ENCODE data around the gene LRRC4B. TPM values are rescaled to one million over a fixed set of nuclear protein-coding genes. Genes with fewer than 3 reads are reported as not detected.

LRRC4B gene
- total and polyA plus RNA-seq, 2 of the 13 experiments (the other 11 are each of a cell fraction or from before 2014, with no cell fraction given): not detected

DNA sequence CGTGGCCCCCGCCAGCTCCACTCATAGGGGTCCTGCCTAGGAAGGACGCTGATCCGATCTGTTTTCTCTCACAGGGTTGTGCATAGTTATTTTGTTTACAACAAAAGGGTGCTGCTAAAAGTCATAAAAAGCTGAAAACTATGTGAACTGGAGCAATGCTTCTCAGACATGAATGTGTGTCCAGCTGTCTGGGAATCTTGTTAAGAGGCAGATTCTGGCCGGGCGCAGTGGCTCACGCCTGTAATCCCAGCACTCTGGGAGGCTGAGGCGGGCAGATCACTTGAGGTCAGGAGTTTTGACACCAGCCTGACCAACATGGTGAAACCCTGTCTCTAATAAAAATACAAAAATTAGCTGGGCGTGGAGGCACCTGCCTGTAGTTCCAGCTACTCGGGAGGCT, 8.6 kb downstream of the LRRC4B start:
- 39% methylated on average over 10 of the region's 10 CpGs for WGBS (ENCODE audit: low lambda C conversion rate)
- ATAC-seq: no peak

DNA sequence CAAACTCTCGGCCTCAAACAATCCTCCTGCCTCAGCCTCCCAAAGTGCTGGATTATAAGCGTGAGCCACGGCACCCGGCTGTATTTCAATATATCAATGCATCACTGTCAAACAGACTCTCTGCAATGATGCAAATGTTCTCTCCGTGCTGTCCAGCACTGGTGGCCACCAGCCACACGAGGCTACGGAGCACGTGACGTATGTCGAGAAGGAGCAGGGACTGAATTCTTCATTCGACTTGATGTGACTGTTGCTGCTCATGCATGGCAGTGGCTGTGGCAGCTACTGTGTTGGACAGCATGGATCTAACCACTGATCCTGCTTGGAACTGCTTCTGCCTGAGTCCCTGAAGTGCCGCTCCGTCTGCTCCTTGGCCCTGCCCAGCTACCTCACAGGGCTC, 9.8 kb downstream of the LRRC4B start:
- H2AFZ ChIP-seq (ENCODE audit: low read length): no peak overlapping the region
- no peaks in the 10 kb centered on the region for H3K79me2 ChIP-seq (ENCODE audit: insufficient read depth, low read length)
- H3K4me1 ChIP-seq (ENCODE audit: insufficient read depth, low read length): peaks cover 13% of the 10 kb centered on the region
- intact Hi-C loops (cut with micrococcal nuclease; ENCODE audit: unreplicated experiment) (no loop called here), in situ Hi-C loops (cut with HindIII; ENCODE audit: extremely low pct_ligation_motif_present, low pct_unique_long_range_greater_than_20kb) (no loop called here)
- H3K4me2 ChIP-seq (ENCODE audit: low read depth, low read length): no peak overlapping the region
- ATAC-seq (no peak), FAIRE-seq (no peak), DNase-seq (ENCODE audit: low spot score) (no peak)
- ChIA-PET POLR2A (no interaction called here), CTCF (ENCODE audit: low intra/inter-chr PET ratio, low total read pairs) (interaction anchor here (1.4 kb wide), 1 partner anchor 21 kb away, joined by 4 read pairs; no protein-coding TSS in a partner anchor)
- no peak overlapping the region for H3K9ac ChIP-seq (ENCODE audit: insufficient read depth, low read depth, low read length)
- H3K36me3 ChIP-seq (replicated peaks in 1 of 2; ENCODE audit: control insufficient read depth in 1 of 2, insufficient read depth in 2 of 2, low read length in 2 of 2): no peaks in the 10 kb centered on the region
- H3K4me3 ChIP-seq (replicated peaks in 1 of 3; ENCODE audit: insufficient read depth in 1 of 3, low read depth in 2 of 3, low read length in 3 of 3): no peak overlapping the region
- H3K9me3 ChIP-seq (ENCODE audit: low read length): no peaks in the 10 kb centered on the region
- H4K20me1 ChIP-seq (ENCODE audit: insufficient read depth, low read length): no peaks in the 10 kb centered on the region
- H3K27ac ChIP-seq (ENCODE audit: extremely low read length, insufficient read depth, low read length): no peak overlapping the region
- 81% methylated on average over 9 of the region's 13 CpGs for WGBS (ENCODE audit: low lambda C conversion rate)
- peaks cover 3 to 22% of the 10 kb centered on the region in 2 experiments; a peak in 4 of 5 replicates for H3K27me3 ChIP-seq (ENCODE audit: control insufficient read depth in 1 of 2, insufficient read depth in 2 of 2, low read length in 2 of 2)
- BruUV-seq (replicated peaks): no TSS peak
- TF ChIP-seq, protein P1, sequence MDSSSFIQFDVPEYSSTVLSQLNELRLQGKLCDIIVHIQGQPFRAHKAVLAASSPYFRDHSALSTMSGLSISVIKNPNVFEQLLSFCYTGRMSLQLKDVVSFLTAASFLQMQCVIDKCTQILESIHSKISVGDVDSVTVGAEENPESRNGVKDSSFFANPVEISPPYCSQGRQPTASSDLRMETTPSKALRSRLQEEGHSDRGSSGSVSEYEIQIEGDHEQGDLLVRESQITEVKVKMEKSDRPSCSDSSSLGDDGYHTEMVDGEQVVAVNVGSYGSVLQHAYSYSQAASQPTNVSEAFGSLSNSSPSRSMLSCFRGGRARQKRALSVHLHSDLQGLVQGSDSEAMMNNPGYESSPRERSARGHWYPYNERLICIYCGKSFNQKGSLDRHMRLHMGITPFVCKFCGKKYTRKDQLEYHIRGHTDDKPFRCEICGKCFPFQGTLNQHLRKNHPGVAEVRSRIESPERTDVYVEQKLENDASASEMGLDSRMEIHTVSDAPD (CRISPR knock-in tag; IDR thresholded peaks at IDR 0.05): no peak
- TF ChIP-seq, protein P2, sequence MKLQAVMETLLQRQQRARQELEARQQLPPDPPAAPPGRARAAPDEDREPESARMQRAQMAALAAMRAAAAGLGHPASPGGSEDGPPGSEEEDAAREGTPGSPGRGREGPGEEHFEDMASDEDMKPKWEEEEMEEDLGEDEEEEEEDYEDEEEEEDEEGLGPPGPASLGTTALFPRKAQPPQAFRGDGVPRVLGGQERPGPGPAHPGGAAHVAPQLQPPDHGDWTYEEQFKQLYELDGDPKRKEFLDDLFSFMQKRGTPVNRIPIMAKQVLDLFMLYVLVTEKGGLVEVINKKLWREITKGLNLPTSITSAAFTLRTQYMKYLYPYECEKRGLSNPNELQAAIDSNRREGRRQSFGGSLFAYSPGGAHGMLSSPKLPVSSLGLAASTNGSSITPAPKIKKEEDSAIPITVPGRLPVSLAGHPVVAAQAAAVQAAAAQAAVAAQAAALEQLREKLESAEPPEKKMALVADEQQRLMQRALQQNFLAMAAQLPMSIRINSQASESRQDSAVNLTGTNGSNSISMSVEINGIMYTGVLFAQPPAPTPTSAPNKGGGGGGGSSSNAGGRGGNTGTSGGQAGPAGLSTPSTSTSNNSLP (IDR thresholded peaks at IDR 0.05; ENCODE audit: low read depth, low read length): no peak
- TF ChIP-seq CBX2 (IDR thresholded peaks at IDR 0.05; ENCODE audit: low read depth, low read length) (no peak), CBX2 (CRISPR knock-in tag; IDR thresholded peaks at IDR 0.05; ENCODE audit: low read depth) (no peak), PAF1 (CRISPR knock-in tag; IDR thresholded peaks at IDR 0.05) (no peak), SYNCRIP (IDR thresholded peaks at IDR 0.05; ENCODE audit: insufficient read depth, low read depth, low read length) (no peak), HNRNPUL1 (IDR thresholded peaks at IDR 0.05; ENCODE audit: low read depth, low read length) (no peak), KLF15 (CRISPR knock-in tag; IDR thresholded peaks at IDR 0.05; ENCODE audit: borderline replicate concordance) (no peak), ZFP41 (CRISPR knock-in tag; IDR thresholded peaks at IDR 0.05; ENCODE audit: borderline replicate concordance) (no peak), NCOR1 (IDR thresholded peaks at IDR 0.05; ENCODE audit: borderline replicate concordance, low read length) (no peak)

More for the DNA sequence above, 8.6 kb downstream of the LRRC4B start:
- in situ Hi-C loops (cut with HindIII; ENCODE audit: extremely low pct_ligation_motif_present, low pct_unique_long_range_greater_than_20kb) (no loop called here), intact Hi-C loops (cut with micrococcal nuclease; ENCODE audit: unreplicated experiment) (loop anchor here (10.0 kb wide), 1 partner anchor 1735 kb away; the partner anchor contains the start of gene ZNF480)
- DNase-seq (ENCODE audit: low spot score) (no peak), FAIRE-seq (no peak)
- peaks cover 4 to 31% of the 10 kb centered on the region in 2 experiments; a peak in 4 of 5 replicates for H3K27me3 ChIP-seq (ENCODE audit: control insufficient read depth in 1 of 2, insufficient read depth in 2 of 2, low read length in 2 of 2)
- H3K4me2 ChIP-seq (ENCODE audit: low read depth, low read length): no peak overlapping the region
- no peak overlapping the region for H2AFZ ChIP-seq (ENCODE audit: low read length)
- TF ChIP-seq ZNF367 (CRISPR knock-in tag; IDR thresholded peaks at IDR 0.05; ENCODE audit: borderline replicate concordance) (no peak), ZNF235 (CRISPR knock-in tag; IDR thresholded peaks at IDR 0.05; ENCODE audit: borderline replicate concordance) (no peak), SP4 (CRISPR knock-in tag; IDR thresholded peaks at IDR 0.05) (no peak)
- TF ChIP-seq, protein P3, sequence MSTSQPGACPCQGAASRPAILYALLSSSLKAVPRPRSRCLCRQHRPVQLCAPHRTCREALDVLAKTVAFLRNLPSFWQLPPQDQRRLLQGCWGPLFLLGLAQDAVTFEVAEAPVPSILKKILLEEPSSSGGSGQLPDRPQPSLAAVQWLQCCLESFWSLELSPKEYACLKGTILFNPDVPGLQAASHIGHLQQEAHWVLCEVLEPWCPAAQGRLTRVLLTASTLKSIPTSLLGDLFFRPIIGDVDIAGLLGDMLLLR (CRISPR knock-in tag; IDR thresholded peaks at IDR 0.05): no peak
- H4K20me1 ChIP-seq (ENCODE audit: insufficient read depth, low read length): no peaks in the 10 kb centered on the region
- CTCF ChIA-PET (ENCODE audit: low intra/inter-chr PET ratio, low total read pairs): interaction anchor here (1.4 kb wide), 1 partner anchor 22 kb away, joined by 4 read pairs; no protein-coding TSS in a partner anchor
- H3K4me1 ChIP-seq (ENCODE audit: insufficient read depth, low read length): peaks cover 13% of the 10 kb centered on the region
- H3K9me3 ChIP-seq (ENCODE audit: low read length): no peaks in the 10 kb centered on the region
- BruUV-seq (replicated peaks): no TSS peak
- POLR2A ChIA-PET: no interaction called here
- H3K9ac ChIP-seq (ENCODE audit: insufficient read depth, low read depth, low read length): no peak overlapping the region
- no peak overlapping the region for H3K4me3 ChIP-seq (replicated peaks in 1 of 3; ENCODE audit: insufficient read depth in 1 of 3, low read depth in 2 of 3, low read length in 3 of 3)
- H3K79me2 ChIP-seq (ENCODE audit: insufficient read depth, low read length): no peaks in the 10 kb centered on the region
- no peaks in the 10 kb centered on the region for H3K36me3 ChIP-seq (replicated peaks in 1 of 2; ENCODE audit: control insufficient read depth in 1 of 2, insufficient read depth in 2 of 2, low read length in 2 of 2)
- H3K27ac ChIP-seq (ENCODE audit: extremely low read length, insufficient read depth, low read length): no peak overlapping the region

All from HepG2 (cell line).